ENCODE measurements around the gene LY6G5C. TPM values are rescaled to one million over a fixed set of nuclear protein-coding genes. Genes with fewer than 3 reads are reported as not detected.
A peak's percentile ranks its signal among the peaks of the same experiment; 100 is the strongest.

LY6G5C gene
- total and polyA plus RNA-seq, 9 donors: 1.2 to 3.7 (median 2.2) TPM; not detected in 1

DNA sequence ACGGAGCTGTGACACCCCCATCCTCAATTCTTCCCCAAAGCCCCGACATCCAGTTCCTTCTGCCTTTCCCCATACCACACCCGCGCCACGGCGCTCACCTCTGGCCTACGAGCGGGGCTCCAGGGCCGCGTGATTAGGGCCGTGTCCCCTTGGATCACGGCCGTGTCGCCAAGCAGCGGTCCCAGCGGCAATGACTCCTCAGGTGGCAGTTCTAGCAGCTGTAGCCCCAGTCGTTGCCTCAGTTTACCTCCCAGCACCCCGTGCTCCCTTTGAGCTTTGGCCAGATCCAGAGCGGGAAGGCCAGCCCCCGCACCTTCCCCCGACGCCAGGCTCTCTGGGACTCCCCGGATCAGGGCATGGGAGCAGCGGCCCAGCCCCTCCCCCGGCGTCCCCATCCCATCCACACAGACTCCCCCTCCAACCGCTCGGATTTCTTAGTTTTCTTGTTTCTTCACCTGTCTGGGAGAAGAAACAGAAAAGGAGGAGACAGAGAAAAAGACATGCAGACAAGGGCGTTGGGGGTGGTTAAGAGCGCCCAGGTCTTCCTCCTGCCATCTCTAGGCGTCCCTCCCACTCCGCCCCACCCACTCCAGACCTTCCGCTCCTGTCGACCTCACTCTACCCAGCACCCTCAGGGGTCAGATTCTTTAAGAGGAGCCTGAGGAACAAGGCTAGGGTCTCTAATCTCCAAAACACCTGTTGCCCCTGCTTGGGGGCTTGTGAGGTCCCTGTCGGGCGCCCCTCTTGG lies 48.1 kb upstream of the LY6G5C start, which contains the start of gene DDAH2:
Gene DDAH2, minus strand, starts transcription at position 533 of the 748 bp plus-strand sequence. Its CDS starts 138 bp downstream, at position 395.
- peak; percentile 38 to 62 (median 56) for DNase-seq
- Histone ChIP-seq H3K27me3 (no peaks in the 10 kb centered on the region), H3K4me3 (peak within 1 kb of the TSS; percentile 97), H3K27ac (peak within 1 kb of the TSS; percentile 93 to 97), H3K4me1 (ENCODE audit: insufficient read depth) (peaks cover 6% of the 10 kb centered on the region), H3K9me3 (no peaks in the 10 kb centered on the region), H3K36me3 (no peaks in the 10 kb centered on the region)
- TF ChIP-seq POLR2A (IDR thresholded peaks at IDR 0.05): no peak
- TF ChIP-seq, protein P1, sequence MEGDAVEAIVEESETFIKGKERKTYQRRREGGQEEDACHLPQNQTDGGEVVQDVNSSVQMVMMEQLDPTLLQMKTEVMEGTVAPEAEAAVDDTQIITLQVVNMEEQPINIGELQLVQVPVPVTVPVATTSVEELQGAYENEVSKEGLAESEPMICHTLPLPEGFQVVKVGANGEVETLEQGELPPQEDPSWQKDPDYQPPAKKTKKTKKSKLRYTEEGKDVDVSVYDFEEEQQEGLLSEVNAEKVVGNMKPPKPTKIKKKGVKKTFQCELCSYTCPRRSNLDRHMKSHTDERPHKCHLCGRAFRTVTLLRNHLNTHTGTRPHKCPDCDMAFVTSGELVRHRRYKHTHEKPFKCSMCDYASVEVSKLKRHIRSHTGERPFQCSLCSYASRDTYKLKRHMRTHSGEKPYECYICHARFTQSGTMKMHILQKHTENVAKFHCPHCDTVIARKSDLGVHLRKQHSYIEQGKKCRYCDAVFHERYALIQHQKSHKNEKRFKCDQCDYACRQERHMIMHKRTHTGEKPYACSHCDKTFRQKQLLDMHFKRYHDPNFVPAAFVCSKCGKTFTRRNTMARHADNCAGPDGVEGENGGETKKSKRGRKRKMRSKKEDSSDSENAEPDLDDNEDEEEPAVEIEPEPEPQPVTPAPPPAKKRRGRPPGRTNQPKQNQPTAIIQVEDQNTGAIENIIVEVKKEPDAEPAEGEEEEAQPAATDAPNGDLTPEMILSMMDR (IDR thresholded peaks at IDR 0.05): peak in 2 of 3 donors; percentile 73 to 83
- TF ChIP-seq EP300 (IDR thresholded peaks at IDR 0.05): peak; percentile 19
- WGBS, 3 donors: 7 to 10% (median 10%) methylated on average over 33 to 36 of the region's 36 CpGs
- intact Hi-C loops (cut with DNase I): loop anchor here in 2 of 4 donors (2.0 to 10.0 kb wide), 5 partner anchors 26 to 456 kb away; partner anchors contain the start of genes ABHD16A (in 1 of the 2), AGER (in 1 of the 2), CSNK2B (in 1 of the 2) and HSPA1B (in 1 of the 2)

DNA sequence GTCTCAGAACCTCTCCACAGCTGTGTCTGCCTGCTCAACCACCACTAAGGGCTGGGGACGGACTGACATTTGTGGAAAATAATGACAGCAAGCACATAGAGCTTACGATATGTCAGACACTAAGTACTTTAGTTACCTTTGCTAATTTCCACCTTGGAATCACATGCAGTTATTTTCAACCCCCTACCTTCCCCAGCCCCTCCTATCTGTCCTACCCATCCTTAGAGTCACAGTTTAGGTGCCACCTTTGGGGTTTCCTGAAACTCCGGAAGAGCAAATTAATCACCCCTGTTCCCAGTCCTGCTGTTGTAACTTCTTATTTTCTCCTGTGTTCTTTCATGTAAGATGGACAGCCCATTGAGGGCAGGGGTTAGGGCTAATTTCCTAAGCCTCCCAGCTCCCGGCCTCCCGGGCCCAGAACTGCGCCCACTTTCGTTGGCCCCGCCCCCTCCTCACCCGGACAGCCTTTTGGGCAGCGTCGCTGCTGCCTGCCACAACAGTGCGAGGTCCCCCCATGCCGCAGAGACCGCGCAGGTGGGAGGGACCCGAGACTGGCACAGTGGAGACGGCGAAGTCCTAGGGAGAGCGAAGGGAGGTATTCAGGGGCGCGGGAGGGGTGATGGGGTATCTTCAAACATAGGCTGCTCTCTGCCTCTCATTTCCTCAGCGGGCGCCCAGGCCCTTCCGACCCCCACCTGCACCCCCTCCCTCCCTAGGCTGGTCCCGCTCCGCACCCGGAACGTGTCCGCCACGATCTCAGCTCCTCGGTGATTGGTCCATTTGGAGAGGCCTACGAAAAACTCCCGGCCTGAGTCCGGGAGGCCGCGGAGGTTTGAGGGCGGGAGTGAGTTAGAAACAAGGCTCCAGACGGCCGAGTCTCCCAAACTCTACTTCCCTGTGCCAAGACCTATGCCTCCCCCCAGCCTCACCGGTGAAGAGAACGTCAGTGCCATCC lies 47.1 kb upstream of the LY6G5C start:
- H3K27me3 ChIP-seq: no peaks in the 10 kb centered on the region
- intact Hi-C loops (cut with DNase I): loop anchor here in 2 of 4 donors (2.0 to 10.0 kb wide), 5 partner anchors 25 to 457 kb away; partner anchors contain the start of genes ABHD16A (in 1 of the 2), AGER (in 1 of the 2), CSNK2B (in 1 of the 2) and HSPA1B (in 1 of the 2)
- H3K9me3 ChIP-seq: no peaks in the 10 kb centered on the region
- H3K27ac ChIP-seq: peak overlapping the region; percentile 93 to 97
- no peaks in the 10 kb centered on the region for H3K36me3 ChIP-seq
- DNase-seq: peak in 3 of 5 donors; percentile 25 to 52 (median 49)
- TF ChIP-seq, protein P1 (IDR thresholded peaks at IDR 0.05): no peak
- TF ChIP-seq POLR2A (IDR thresholded peaks at IDR 0.05) (no peak), EP300 (IDR thresholded peaks at IDR 0.05) (no peak)
- WGBS, 3 donors: 53 to 59% (median 54%) methylated on average over 41 of the region's 41 CpGs
- peaks cover 5% of the 10 kb centered on the region for H3K4me1 ChIP-seq (ENCODE audit: insufficient read depth)
- H3K4me3 ChIP-seq: peak overlapping the region; percentile 97

DNA sequence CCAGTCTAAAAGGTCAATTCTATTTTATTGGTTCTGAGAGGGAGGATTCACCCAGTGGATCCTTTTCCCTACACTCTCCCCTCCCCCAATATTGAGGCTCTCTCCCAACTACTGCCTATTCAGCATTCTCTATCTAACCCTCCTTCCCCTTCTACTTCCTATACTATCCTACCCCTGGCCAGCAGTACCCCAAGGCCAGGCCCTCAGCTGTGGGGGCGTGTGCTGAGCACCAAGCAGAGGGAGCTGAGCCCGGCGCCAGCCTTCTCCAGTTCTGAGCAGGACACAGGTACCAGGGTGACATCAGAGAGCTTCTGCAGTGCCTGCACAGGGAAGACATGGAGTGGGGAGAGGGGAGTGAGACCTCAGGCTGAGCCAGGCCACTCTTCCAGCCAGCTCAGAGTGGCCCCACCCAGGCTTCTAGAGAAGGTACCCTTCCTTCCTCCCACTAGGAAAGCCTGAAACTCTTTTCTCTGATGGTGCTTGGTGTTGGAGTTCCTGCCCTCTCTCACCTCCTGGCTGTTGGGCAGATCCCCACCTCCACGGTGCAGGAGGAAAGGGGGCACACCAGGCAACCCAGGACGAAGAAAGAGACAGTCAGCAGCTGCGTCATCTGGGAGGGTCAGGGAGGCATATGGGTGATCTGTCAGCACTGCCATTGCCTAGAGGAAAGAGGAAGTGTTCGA lies 46.3 kb upstream of the LY6G5C start:
- Histone ChIP-seq H3K27ac (no peak overlapping the region), H3K4me3 (no peak overlapping the region), H3K27me3 (no peaks in the 10 kb centered on the region), H3K36me3 (no peaks in the 10 kb centered on the region), H3K4me1 (ENCODE audit: insufficient read depth) (peaks cover 5% of the 10 kb centered on the region), H3K9me3 (no peaks in the 10 kb centered on the region)
- intact Hi-C loops (cut with DNase I): loop anchor here in 1 of 4 donors (5.0 to 10.0 kb wide), 3 partner anchors 60 to 458 kb away; partner anchors contain the start of genes AGER, CSNK2B, HSPA1B and LY6G5B
- no peak for DNase-seq
- TF ChIP-seq POLR2A (IDR thresholded peaks at IDR 0.05) (no peak), EP300 (IDR thresholded peaks at IDR 0.05) (no peak)
- TF ChIP-seq, protein P1 (IDR thresholded peaks at IDR 0.05): no peak
- 69 to 74% (median 73%) methylated on average over 7 of the region's 7 CpGs for WGBS, 3 donors

Data from ovary (tissue), 9 donors.